SK-N-SH (cell line): ENCODE data around the gene RPA3. TPM values are rescaled to one million over a fixed set of nuclear protein-coding genes. Genes with fewer than 3 reads are reported as not detected.

Source experiments
- CTCF ChIA-PET: fragments of 300-600, 350-600 bp; formaldehyde crosslinking; extraction: SDS; loops from one replicate; lab custom pipeline; 2021; lab: Yijun Ruan, JAX
- POLR2A ChIA-PET: fragments of 350-600 bp; sonication (Branson Sonifier 250); formaldehyde crosslinking; extraction: SDS; loops from one replicate; lab custom pipeline; 2020; ENCODE audit warnings: antibody characterized with exemption, inconsistent platforms; lab: Yijun Ruan, JAX
- DNase-seq: peaks from one replicate; pipeline ENCODE4 v3.0.0; 2012
- H2AFZ ChIP-seq: fragments of 200-600 bp; sonication (generic); 2 replicates; pipeline ENCODE4 v1.8.1; 2016; ENCODE audit warnings: antibody characterized with exemption, mild to moderate bottlenecking, low read depth
- H3F3A ChIP-seq: fragments of 200-600 bp; sonication (generic); replicated peaks from 2 replicates; pipeline ENCODE3; 2016; ENCODE audit warnings: antibody characterized with exemption, mild to moderate bottlenecking; ENCODE audit not compliant: insufficient read depth
- H3K27ac ChIP-seq, 2 experiments: fragments of 200-500 bp in 1 of 2; fragments of 200-600 bp in 1 of 2; sonication (Bioruptor generic) in 1 of 2; sonication (generic), shearing (Covaris generic) in 1 of 2; 2 replicates each; pipeline versions ENCODE4 v1.5.1 to v1.6.1; 2014 to 2016; ENCODE audit warnings: low read depth in 2 of 2, inconsistent platforms in 1 of 2, low read length in 1 of 2, mild to moderate bottlenecking in 1 of 2, mixed read lengths in 1 of 2
- H3K27me3 ChIP-seq: fragments of 200-600 bp; sonication (generic), shearing (Covaris generic); 2 replicates; pipeline ENCODE4 v1.6.1; 2016; ENCODE audit warnings: mixed run types; ENCODE audit not compliant: insufficient read depth
- H3K36me3 ChIP-seq, 2 experiments: fragments of 200-500 bp in 1 of 2; fragments of 200-600 bp in 1 of 2; sonication (Bioruptor generic) in 1 of 2; sonication (generic) in 1 of 2; replicated peaks in 1 of 2; 2 replicates each; pipeline versions ENCODE3 to v1.5.1; 2014 to 2016; ENCODE audit warnings: low read length in 1 of 2, mild to moderate bottlenecking in 1 of 2; ENCODE audit not compliant: insufficient read depth in 2 of 2, control insufficient read depth in 1 of 2
- H3K4me1 ChIP-seq, 2 experiments: fragments of 200-500 bp in 1 of 2; fragments of 200-600 bp in 1 of 2; sonication (Bioruptor generic) in 1 of 2; sonication (generic), shearing (Covaris generic) in 1 of 2; 2 replicates each; pipeline versions ENCODE4 v1.5.1 to v1.6.1; 2014 to 2016; ENCODE audit warnings: low read depth in 1 of 2, low read length in 1 of 2, mixed run types in 1 of 2; ENCODE audit not compliant: insufficient read depth in 2 of 2, control insufficient read depth in 1 of 2
- H3K4me2 ChIP-seq: fragments of 200-600 bp; sonication (generic), shearing (Covaris generic); 2 replicates; pipeline ENCODE4 v1.6.1; 2017; ENCODE audit warnings: mixed run types
- H3K4me3 ChIP-seq, 2 experiments: fragments of 200-500 bp in 1 of 2; fragments of 200-600 bp in 1 of 2; sonication (Bioruptor generic) in 1 of 2; sonication (generic), shearing (Covaris generic) in 1 of 2; 2 replicates each; pipeline versions ENCODE4 v1.5.1 to v1.8.1; 2014 to 2016; ENCODE audit warnings: low read depth in 2 of 2, inconsistent platforms in 1 of 2, low read length in 1 of 2, mild to moderate bottlenecking in 1 of 2, mixed read lengths in 1 of 2, moderate library complexity in 1 of 2
- H3K79me2 ChIP-seq: fragments of 200-600 bp; sonication (generic); 2 replicates; pipeline ENCODE4 v1.8.1; 2017; ENCODE audit warnings: mild to moderate bottlenecking; ENCODE audit not compliant: insufficient read depth
- H3K9ac ChIP-seq: fragments of 200-600 bp; sonication (generic); 2 replicates; pipeline ENCODE4 v1.6.1; 2017; ENCODE audit warnings: mixed run types
- H3K9me2 ChIP-seq: fragments of 200-600 bp; sonication (generic); 2 replicates; pipeline ENCODE4 v1.6.1; 2017; ENCODE audit warnings: mixed run types
- H3K9me3 ChIP-seq: fragments of 200-600 bp; sonication (generic); 2 replicates; pipeline ENCODE4 v1.6.1; 2017; ENCODE audit warnings: mixed run types, mild to moderate bottlenecking, moderate library complexity
- H4K20me1 ChIP-seq: fragments of 200-600 bp; sonication (generic); 2 replicates; pipeline ENCODE4 v1.6.1; 2017; ENCODE audit warnings: mild to moderate bottlenecking, mixed run types; ENCODE audit not compliant: insufficient read depth
- CHD2 ChIP-seq: fragments of 150-350 bp; IDR thresholded peaks from 2 replicates; pipeline ENCODE4 v1.6.1; 2018; ENCODE audit warnings: low read length; ENCODE audit not compliant: partially characterized antibody
- EZH2phosphoT487 ChIP-seq: fragments of 200-600 bp; sonication (generic); IDR thresholded peaks from 2 replicates; pipeline ENCODE4 v1.6.1; 2017; ENCODE audit warnings: low read depth, mixed run types, mild to moderate bottlenecking, antibody characterized with exemption, moderate library complexity, borderline replicate concordance
- FOXM1 ChIP-seq: IDR thresholded peaks from 2 replicates; pipeline ENCODE4 v1.4.0; 2012; ENCODE audit warnings: low read depth, mild to moderate bottlenecking
- MEF2A ChIP-seq: IDR thresholded peaks from 2 replicates; pipeline ENCODE4 v1.4.0; 2012; ENCODE audit warnings: low read depth, borderline replicate concordance
- NRF1 ChIP-seq: IDR thresholded peaks from 2 replicates; pipeline ENCODE4 v1.6.1; 2012; ENCODE audit warnings: low read depth, mild to moderate bottlenecking, low read length
- POLR2AphosphoS5 ChIP-seq: IDR thresholded peaks from 2 replicates; pipeline ENCODE4 v1.6.1; 2012; ENCODE audit warnings: low read depth, low read length
- RAD21 ChIP-seq: IDR thresholded peaks from 2 replicates; pipeline ENCODE4 v1.6.1; 2012; ENCODE audit warnings: mild to moderate bottlenecking, low read length
- TCF12 ChIP-seq: IDR thresholded peaks from 2 replicates; pipeline ENCODE4 v1.4.0; 2012
- WGBS: methylation state at CpG from one replicate; pipeline ENCODE4 v1.1.6; 2017; ENCODE audit warnings: low lambda C conversion rate; 5-methylcytosine and 5-hydroxymethylcytosine counted together
- polyA plus RNA-seq, 3 experiments: library from polyadenylated mRNA; depleted of rRNA; stranded (reverse); fragments of >200 nt; gene quantifications; 2 replicates each; pipeline ENCODE4 v1.2.3, GENCODE V29; 2012
- TF ChIP-seq, protein P1 (sequence below): IDR thresholded peaks from 2 replicates; pipeline ENCODE4; 2012
- TF ChIP-seq, protein P2 (sequence below): fragments of 200-600 bp; sonication (generic); IDR thresholded peaks from 2 replicates; pipeline ENCODE4 v1.6.1; 2017; ENCODE audit warnings: antibody characterized with exemption, mild to moderate bottlenecking, moderate library complexity

Gene RPA3
- polyA plus RNA-seq, 1 of the 3 experiments (the other 2 are of a cell fraction) = 39.0 TPM

DNA sequence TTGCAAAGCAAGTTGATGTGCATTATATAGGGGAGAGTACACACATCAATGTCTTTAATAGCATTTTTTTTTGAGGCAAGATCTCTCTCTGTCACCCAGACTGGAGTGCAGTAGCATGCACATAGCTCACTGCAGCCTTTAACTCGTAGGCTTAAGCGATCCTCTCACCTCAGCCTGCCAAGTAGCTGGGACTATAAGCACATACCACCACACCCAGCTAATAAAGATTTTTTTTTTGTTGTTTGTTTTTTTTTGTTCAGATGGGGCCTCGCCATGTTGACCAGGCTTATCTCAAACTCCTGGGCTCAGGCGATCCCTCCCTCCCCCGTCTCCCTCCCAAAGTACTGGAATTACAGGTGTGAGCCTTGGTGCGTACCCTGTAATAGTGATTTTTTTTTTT is 76.3 kb downstream of the RPA3 start (continued):
- TF ChIP-seq NRF1 = no peak
- TF ChIP-seq TCF12 = no peak
- TF ChIP-seq MEF2A = no peak
- no peak for TF ChIP-seq CHD2
- no peak for TF ChIP-seq FOXM1
- TF ChIP-seq EZH2phosphoT487 = no peak
- TF ChIP-seq, protein P1, sequence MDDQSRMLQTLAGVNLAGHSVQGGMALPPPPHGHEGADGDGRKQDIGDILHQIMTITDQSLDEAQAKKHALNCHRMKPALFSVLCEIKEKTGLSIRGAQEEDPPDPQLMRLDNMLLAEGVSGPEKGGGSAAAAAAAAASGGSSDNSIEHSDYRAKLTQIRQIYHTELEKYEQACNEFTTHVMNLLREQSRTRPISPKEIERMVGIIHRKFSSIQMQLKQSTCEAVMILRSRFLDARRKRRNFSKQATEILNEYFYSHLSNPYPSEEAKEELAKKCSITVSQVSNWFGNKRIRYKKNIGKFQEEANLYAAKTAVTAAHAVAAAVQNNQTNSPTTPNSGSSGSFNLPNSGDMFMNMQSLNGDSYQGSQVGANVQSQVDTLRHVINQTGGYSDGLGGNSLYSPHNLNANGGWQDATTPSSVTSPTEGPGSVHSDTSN = no peak

DNA sequence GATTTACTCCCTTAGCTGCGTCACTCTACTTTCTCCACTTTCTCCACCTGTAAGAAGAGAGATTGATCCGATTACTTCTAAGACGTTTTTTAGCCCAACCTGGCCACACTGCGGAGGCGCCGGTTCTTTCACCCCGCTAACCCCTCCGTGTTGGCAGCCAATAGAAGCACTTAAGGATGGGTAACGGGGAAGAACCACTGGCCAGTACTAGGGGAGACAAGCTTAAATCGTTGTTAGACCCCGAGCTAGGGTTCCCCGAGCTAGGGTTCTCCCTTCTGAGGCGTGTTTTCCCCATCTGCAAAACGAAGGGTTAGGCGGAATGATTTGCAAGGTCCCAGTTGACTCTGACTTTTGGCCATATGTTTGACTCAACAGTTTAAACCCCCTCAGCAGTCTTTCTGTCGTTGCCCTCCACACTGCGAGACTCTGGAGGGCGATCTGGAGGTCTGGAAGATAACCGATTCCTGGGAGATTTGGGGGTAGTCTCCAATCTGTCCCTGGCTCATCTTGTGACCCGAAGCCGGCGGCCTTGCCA is 77.2 kb downstream of the RPA3 start:
- H2AFZ ChIP-seq = peak overlapping the region; percentile 91
- peaks cover 11 to 12% of the 10 kb centered on the region in 2 experiments for H3K36me3 ChIP-seq
- peaks cover 41% of the 10 kb centered on the region for H3K79me2 ChIP-seq
- H3K9me3 ChIP-seq = no peaks in the 10 kb centered on the region
- H3K27me3 ChIP-seq = no peaks in the 10 kb centered on the region
- H3K9me2 ChIP-seq = no peaks in the 10 kb centered on the region
- H3K4me2 ChIP-seq = peak overlapping the region; percentile 81
- H3K27ac ChIP-seq = peak overlapping the region; percentile 80 to 96
- DNase-seq = peak; percentile 46
- CTCF ChIA-PET = interaction anchor here (0.8 to 4.3 kb wide), 14 partner anchors 14 to 655 kb away, joined by 3 to 23 read pairs (median 4); no protein-coding TSS in a partner anchor
- H3K9ac ChIP-seq = peak overlapping the region; percentile 68
- peaks cover 0 to 21% of the 10 kb centered on the region in 2 experiments; a peak in 2 of 4 replicates for H3K4me1 ChIP-seq
- no peaks in the 10 kb centered on the region for H4K20me1 ChIP-seq
- H3K4me3 ChIP-seq = peak overlapping the region; percentile 79 to 85
- no peak for TF ChIP-seq MEF2A
- TF ChIP-seq, protein P2, sequence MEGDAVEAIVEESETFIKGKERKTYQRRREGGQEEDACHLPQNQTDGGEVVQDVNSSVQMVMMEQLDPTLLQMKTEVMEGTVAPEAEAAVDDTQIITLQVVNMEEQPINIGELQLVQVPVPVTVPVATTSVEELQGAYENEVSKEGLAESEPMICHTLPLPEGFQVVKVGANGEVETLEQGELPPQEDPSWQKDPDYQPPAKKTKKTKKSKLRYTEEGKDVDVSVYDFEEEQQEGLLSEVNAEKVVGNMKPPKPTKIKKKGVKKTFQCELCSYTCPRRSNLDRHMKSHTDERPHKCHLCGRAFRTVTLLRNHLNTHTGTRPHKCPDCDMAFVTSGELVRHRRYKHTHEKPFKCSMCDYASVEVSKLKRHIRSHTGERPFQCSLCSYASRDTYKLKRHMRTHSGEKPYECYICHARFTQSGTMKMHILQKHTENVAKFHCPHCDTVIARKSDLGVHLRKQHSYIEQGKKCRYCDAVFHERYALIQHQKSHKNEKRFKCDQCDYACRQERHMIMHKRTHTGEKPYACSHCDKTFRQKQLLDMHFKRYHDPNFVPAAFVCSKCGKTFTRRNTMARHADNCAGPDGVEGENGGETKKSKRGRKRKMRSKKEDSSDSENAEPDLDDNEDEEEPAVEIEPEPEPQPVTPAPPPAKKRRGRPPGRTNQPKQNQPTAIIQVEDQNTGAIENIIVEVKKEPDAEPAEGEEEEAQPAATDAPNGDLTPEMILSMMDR = peak; percentile 16; the same call in 1 of the 2 replicates
- peak; percentile 34; the same call in 1 of the 2 replicates for TF ChIP-seq RAD21
- TF ChIP-seq POLR2AphosphoS5 = no peak
- 4% methylated on average over 22 of the region's 22 CpGs for WGBS
- H3F3A ChIP-seq = no peaks in the 10 kb centered on the region
- POLR2A ChIA-PET = interaction anchor here (0.6 to 2.7 kb wide), 13 partner anchors 9 to 655 kb away, joined by 3 to 25 read pairs (median 6); partner anchors contain the start of gene GLCCI1
